HT-29 (cell line): Measurements from ENCODE around the gene CACNG7. TPM values are rescaled to one million over a fixed set of nuclear protein-coding genes. Genes with fewer than 3 reads are reported as not detected.
A peak's percentile ranks its signal among the peaks of the same experiment; 100 is the strongest.
"Not testable (repeated sequence)": the region's sequence is repeated elsewhere in the genome, so short reads cannot be mapped to it uniquely, and the experiment has no call there.

Experiments used
- DNase-seq: peaks from one replicate; pipeline ENCODE4 v3.0.0-alpha.2; 2015; ENCODE audit warnings: low spot score
- total RNA-seq: library from RNA; depleted of rRNA; stranded (reverse); fragments of >200 nt; shearing (Covaris generic); gene quantifications from 2 replicates; pipeline ENCODE4 v1.2.3, GENCODE V29; 2014

The CACNG7 gene
- total RNA-seq, 1 experiment from 2014 or later: not detected

DNA sequence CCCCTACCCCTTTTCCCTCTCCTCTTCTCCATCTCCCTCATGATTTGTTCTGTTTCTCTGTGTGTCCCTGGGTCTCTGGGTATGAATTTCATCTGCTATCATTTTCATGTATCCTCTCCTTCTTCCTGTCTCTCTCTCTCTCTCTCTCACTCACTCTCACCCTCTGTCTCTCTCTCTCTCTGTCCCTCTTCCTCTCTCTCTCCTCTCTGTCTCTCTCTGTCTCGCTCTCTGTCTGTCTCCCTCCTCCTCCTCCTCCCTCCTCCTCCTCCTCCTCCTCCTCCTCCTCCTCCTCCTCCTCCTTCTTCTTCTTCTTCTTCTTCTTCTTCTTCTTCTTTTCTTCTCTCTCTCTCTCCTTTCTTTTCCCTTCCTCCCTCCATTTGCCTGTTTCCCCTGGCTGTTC lies 3.3 kb upstream of the CACNG7 start:
- no peak for DNase-seq

DNA sequence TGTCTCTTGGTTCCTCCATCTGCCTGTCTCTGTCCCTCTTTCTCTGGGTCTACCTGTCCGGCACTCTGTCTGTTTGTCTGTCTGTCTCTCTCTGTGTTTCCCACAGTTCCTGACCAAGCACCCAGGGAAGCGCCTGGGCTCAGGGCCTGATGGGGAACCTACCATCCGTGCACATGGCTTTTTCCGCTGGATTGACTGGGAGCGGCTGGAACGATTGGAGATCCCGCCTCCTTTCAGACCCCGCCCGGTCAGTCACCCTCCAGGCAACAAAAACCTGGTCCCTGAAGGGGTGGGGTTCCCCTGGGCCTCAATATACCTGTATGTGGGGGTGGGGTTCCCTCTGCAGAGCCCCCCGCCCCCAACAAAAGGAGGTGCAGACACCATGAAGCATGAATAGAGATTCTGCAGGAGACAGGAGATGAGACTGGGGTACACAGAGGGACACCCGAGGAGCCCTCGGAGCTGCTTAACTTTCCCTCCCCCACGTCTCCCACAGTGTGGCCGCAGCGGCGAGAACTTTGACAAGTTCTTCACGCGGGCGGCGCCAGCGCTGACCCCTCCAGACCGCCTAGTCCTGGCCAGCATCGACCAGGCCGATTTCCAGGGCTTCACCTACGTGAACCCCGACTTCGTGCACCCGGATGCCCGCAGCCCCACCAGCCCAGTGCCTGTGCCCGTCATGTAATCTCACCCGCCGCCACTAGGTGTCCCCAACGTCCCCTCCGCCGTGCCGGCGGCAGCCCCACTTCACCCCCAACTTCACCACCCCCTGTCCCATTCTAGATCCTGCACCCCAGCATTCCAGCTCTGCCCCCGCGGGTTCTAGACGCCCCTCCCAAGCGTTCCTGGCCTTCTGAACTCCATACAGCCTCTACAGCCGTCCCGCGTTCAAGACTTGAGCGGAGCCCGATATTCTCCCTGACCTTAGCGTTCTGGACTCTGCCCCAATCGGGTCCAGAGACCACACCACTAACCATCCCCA lies 2.6 kb upstream of the CACNG7 start:
- peak; percentile 74 for DNase-seq

DNA sequence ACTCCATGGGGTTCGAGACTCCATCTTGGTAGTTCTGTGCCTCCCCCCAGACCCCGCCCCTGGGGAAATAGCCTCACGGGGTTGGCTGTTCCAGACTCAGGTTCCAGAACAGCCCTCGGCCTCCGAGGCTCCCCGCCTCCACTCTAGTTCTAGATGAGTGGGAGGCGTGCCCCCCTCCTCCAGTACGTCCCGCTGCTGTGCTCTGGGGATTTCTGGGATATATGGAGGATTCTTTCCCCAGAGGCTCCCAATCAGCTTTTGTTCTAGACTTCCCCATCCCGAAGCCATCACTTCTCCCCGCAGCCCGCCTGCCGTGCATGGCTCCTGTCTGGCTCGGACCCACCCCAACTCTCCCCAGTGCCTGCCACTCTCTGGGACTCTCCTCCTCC lies 1.9 kb upstream of the CACNG7 start:
- DNase-seq: no peak

DNA sequence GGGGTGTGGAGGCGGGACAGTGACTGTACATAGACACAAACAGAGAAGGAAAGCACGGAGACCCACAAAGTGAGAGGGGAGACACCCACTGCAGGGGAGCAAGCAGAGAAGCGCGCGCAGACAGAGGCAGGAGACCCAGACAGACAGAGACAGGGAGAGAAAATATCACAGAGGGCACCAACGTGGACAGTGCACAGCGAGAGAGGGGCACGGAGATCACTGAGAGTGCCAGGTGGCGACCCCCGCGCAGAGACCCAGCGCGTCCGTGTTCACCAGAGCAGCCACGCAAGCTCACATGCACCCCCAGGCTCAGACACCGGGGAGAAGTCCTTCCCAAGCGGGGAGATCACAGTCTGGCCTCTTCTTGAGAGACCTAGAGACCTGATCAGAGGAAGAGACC lies 1.4 kb upstream of the CACNG7 start:
- DNase-seq: no peak

DNA sequence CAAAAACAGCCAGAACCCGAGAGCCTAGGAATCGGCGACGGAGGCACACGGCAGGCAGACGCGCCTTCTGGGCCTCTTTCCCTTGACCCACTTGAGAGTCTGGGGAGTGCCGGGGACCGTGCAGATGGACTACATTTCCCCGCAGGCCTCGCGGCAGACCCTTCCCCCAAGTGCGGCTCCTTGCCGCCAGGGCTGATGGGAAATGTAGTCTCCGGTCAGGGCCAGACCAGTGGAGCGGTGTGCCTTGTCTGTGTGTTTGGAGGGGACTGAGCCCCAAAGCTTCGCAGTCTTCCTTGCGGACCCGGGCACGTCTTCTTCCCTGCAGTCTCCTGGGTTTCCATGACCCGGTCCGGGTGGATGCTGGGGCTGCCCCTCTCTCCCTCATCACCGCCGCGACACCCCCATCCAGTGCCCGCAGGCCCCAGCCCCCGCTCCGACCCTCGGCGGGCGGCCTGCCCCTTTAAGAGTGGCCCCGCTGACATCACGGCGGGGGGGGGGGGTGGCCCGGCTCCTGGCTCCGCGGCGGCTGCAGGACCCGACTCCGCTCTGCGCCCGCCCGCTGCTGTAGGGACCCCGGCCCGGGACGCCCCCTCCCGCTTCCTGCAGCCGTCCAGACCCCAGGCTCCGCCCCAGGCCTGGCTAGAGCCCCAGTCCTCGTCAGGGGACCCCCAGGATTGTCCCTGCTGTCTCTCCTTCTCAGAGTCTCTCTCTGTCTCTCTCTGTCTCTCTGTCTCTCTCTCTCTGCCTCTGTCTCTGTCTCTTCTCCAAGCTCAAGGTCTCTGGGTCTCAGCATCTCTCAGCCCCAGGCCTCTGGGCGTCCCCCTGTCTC lies 758 bp upstream of the CACNG7 start:
- DNase-seq: no peak

DNA sequence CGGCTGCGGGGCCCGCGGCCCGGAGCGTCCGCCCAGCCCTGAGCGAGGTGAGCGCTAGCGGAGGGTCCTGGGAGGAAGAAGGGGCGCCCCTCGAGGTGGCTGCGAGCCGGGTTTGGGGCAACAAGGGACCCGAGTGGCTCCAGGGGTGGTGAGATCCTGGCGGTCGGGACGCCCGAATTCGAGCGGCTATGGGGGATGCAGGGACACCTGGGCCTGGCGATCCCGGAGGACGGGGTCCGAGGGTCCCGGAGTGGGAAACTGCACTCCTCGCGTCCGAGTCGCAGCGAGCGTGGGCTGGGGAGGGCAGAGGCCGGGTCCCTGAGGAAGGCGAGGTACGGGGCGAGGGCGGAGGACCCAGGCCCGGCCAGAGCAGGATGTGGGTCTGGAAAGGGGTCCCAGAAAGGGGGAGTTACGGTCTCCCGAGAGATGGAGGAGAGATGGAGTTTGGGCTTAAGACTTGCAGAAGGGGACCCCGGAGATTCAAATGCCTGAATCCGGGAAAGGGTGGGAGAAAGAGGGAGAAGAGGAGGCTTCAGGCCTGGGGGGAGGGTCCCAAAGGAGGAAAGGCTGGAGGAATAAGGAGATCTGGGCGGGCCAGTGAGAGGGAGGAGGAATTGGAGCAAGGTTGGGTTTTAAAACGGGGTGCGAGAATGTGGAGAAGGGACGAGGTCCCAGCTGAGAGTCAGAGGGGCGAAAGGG lies 542 bp downstream of the CACNG7 start:
- DNase-seq: no peak

DNA sequence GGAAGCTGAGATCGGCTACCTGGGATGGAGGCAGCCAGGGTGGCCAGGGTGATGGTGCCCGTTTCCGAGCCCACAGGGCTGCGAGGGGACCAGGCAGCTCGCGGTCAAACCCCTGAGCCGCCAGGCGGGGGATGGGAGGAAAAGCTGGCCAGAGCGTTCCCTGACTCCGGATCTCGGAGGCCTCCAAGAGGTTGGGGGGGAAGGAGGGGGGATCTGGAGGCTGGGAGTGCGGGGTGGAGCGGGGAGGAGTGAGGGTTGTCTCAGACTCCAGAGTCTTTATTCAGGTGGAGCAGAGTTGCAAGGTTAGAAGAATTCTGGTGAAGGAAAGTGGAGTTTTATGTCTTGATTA lies 1.1 kb downstream of the CACNG7 start:
- DNase-seq: no peak

DNA sequence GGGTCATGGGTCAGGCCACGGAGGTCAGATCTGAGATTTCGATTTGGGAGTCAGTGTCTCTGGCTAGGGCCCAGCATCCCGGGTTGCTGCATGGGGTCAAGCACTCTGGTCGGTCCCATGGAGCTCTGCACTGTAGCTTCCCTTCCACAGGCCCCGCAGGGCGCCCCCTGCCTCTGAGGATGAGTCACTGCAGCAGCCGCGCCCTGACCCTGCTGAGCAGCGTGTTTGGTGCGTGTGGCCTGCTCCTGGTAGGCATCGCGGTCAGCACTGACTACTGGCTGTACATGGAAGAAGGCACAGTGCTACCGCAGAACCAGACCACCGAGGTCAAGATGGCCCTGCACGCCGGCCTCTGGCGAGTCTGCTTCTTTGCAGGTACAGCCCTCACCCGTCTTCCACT lies 3.6 kb downstream of the CACNG7 start:
- no peak for DNase-seq

DNA sequence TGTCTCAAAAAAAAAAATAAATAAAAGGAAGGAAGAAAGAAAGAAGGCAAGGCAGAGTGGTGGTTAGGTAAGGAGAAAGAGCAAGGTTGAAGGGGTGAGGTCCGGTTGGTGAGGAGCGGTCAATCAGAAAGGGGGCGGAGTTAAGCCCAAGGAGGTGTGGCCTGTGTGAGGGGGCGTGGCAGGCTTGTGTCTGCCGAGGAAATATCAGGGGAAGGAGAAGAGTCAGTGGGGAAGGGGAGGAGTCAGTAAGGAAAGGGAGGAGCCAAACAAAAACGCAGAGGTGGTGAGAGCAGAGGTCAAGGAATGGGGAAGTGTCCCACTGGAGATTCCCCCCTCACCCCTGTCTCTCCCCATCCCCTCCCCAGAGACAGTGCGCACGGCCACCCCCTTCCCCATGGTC lies 5.9 kb downstream of the CACNG7 start:
- DNase-seq: no peak

DNA sequence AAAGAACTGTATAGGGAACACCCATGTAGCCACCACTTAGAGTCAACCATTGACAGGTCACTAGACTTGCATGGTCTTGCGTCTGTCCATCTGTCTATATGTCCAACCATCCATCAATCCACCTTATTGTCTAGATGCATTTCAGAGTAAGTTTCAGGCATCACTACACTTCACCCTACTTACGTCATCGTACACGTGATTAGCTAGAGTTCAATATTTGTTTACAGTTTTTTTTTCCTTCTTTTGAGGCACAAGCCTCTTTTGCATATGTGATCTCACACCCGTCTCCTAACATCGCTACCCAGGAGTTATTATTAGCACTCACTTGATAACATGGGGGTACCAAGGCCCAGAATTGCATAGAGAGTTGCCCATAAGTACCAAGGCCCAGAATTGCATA lies 6.9 kb downstream of the CACNG7 start:
- no peak for DNase-seq

DNA sequence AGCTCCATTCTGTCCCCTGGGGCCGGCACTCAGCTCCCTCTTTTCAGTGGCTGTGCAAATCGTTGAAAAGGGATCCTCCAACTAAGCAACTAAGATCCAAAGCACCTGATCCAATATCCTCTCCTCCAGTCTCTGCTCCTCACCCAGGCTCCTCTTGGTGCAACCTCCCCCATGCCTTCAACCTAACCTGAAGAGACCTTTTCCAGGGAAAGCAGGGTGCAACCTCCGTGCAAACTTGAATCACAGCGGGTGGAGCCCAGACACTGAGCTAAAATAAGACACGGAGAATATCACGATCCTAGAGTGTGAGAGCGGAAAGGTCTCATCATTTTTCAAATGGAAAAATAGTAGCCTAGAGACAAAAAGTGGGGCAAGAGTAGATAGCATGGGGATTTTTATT lies 8.3 kb downstream of the CACNG7 start:
- no peak for DNase-seq

DNA sequence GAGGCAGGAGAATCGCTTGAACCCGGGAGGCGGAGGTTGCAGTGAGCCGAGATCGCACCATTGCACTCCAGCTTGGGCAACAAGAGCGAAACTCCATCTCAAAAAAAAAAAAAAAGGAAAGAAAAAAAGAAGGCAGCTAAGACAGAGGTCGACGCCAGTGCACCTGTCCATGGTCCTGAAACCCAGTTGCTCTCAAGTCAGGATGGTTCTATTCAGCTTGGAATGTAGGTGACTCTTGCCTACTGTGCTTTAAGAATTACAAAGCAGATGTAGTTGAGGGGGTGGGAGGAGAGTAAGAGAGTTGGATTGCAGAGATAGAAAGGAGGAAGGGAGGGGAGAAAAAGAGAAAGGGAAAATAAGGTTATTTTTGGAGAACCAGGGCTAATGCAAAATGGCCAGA lies 18.7 kb downstream of the CACNG7 start:
- peak; percentile 79 for DNase-seq

DNA sequence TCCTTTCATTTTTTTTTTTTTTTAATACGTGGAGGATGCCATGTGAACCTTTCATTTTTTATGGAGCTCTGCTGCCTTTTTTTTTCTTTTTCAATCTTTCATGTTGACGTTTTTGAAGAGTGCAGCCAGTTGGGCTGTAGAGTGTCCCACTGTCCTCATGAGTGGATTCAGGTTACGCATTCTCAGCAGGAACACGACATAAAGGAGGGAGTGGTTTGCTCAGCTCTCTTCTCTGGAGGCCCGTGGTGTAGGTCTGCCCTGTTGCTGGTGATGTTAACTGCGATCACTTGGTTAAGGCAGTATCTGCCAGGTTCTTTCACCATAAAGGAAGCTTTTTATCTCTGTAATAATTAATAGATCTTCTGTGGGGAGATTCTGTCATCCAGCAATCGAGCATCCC lies 27.0 kb downstream of the CACNG7 start:
- no peak for DNase-seq

DNA sequence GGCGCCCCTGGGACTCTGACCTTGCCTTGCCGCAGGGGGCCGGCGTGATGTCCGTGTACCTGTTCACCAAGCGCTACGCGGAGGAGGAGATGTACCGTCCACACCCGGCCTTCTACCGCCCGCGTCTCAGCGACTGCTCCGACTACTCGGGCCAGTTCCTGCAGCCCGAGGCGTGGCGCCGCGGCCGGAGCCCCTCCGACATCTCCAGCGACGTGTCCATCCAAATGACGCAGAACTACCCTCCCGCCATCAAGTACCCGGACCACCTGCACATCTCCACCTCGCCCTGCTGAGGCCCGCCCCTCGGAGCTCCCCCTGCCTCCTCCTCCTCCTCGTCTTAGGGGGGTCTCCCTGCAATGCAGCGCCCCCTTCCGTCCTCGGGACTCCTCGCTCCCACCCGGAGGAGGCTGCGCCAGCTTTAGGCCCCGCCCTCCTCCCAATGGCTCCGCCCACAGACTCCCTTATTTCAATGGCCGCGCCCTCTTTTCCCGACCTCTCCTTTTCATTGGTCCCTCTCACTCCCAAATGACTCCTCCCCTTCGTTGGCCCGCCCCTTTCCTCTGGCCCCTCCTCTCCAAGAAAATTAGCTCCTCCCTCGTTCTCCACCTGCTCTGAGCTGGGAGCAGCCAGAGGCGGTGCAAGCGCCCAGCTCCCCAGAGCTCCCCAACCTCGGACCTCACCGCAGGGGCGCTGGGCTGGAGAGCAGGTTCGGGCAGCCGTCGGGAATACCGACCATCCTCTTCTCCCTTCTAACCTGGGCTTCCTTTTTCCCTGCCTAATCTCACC lies 33.1 kb downstream of the CACNG7 start:
- peak; percentile 36 for DNase-seq

DNA sequence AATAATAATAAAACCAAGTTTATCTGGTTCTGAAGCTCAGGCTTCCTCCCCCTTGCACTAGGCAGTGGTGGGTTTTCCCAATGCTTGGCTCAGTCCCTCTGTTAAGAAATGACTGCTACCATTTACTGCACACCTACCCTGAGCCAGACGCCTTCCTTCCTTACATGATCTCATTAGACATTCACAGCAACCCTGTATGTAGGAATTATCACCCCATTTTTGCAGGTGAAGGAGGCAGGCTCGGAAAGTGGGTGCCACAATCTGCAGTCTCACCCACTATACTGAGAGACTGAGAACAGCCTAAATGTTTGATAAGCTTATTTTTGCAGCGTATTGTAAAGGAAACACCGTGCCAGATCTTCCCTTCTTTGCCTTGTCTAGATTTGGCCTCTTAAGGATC lies 35.3 kb downstream of the CACNG7 start:
- no peak for DNase-seq

DNA sequence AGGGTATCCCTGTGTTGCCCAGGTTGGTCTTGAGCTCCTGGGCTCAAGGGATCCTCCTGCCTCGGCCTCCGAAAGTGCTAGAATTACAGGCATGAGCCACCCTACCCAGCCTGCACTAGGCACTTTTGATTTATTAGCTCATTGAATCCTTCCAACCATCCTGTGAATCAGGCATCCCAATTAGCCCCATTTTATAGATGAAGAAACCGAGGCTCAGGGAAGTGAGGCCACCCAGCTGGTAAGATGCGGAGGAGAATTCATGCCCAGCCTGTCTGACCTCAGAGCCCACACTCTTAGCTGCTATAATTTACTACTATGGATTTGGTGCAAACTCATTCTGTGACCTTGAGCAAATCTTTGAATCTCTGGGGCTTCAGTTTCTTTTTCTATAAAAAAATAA lies 35.9 kb downstream of the CACNG7 start:
- DNase-seq: no peak

DNA sequence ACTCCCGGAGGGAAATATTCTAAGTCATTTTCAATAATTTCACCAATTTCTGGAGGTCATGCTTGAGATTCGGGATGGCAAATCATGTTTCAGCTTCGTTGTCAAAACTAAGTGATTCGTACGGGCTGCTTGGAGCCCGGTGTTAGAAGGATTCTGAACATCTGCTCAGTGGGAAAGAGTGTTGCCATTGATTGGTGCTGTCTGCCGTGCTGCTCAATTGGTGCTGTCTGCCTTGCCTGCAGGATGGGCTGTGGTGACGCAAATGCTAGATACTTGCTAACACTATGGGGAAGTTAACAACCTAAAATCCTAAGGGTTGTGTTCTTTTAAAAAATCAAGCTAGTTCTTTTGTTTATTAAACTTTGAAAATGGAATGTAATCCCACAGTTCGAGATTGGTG lies 36.4 kb downstream of the CACNG7 start:
- DNase-seq: no peak

DNA sequence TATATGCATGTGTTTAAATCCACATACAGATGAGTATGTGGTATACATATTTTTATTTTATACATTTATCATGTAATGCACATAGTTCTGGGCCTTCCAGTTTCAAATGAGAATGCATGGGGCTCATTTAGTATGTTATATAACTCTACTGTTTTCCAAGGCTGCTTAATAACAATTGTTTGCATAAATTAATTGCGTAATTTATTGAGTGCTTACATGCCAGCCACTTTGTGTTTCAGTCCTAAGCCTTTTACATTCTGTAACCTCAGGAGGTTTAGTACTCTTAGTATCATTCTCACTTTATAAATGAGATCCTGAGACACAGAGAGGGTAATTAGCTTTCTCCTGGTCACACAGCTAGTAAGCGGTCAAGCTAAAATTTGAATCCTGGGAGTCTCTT lies 36.9 kb downstream of the CACNG7 start:
- DNase-seq: no peak

DNA sequence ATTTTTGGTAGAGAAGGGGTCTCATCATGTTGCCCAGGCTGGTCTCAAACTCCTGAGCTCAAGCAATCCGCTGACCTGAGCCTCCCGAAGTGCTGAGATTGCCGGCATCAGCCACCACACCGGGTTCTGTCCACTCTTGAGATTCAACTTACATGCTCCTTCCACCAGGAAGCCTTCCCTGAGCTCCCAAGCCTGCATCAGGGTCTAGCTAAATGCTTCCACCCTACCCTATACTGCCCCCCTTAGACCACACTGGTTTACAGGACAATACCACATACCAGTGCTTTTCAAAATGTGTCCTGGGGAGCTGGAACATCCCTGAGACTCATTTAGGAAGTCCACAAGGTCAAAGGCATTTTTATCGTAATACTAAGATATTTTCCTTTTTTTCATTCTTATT lies 38.5 kb downstream of the CACNG7 start:
- no peak for DNase-seq

DNA sequence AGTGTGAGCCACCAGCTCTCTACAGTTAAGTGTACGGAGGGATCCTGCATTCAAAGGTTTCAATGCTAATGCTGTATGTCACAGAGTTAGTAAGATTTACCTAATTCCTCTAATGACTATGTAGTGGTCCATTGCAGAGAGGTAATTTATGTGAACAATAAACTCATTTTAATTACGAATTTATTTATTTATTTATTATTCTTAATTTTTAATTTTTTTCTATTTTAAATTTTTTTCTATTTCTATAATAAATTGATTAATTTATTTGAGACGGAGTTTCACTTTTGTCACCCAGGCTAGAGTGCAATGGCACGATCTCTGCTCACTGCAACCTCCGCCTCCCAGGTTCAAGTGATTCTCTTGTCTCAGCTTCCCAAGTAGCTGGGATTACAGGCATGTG lies 39.5 kb downstream of the CACNG7 start:
- DNase-seq: not testable (repeated sequence)

DNA sequence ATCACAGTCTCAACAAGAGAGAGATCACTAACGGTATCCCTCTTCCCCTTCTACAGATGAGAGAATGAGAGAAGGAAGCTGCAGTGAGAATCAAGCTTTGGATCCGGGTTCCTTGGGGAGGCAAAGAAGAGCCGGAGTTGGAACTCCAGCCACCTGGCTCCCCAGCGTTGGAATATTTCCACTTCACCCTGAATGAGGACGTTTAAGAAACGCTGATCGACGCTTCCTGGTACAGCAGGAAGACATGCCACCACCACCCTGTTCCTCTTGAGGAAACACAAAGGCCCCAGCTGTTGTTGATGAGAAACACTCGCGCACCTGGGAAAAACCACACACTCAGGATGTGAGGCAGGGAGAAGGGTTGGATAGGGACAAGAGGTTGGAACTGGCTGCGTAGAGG lies 42.4 kb downstream of the CACNG7 start:
- DNase-seq: peak; percentile 26
